Osteoblast (primary cell): ENCODE data around the gene SRSF2. TPM values are rescaled to one million over a fixed set of nuclear protein-coding genes. Genes with fewer than 3 reads are reported as not detected.

Experiments used
- DNase-seq: peaks from one replicate; pipeline ENCODE4 v3.0.0; 2011; ENCODE audit warnings: low spot score, mixed read lengths; ENCODE audit not compliant: insufficient read length; ENCODE audit errors: missing footprints
- H2AFZ ChIP-seq: 2 replicates; pipeline ENCODE4 v1.6.0; 2011; ENCODE audit warnings: mild to moderate bottlenecking, low read length
- H3K27ac ChIP-seq: 2 replicates; pipeline ENCODE4 v1.5.1; 2011; ENCODE audit warnings: mild to moderate bottlenecking, low read depth, low read length, moderate library complexity
- H3K27me3 ChIP-seq: 2 replicates; pipeline ENCODE4 v1.6.0; 2012; ENCODE audit warnings: mild to moderate bottlenecking, control low read depth, inconsistent platforms, low read length, moderate library complexity; ENCODE audit not compliant: insufficient read depth
- H3K36me3 ChIP-seq: 2 replicates; pipeline ENCODE4 v1.5.1; 2011; ENCODE audit warnings: mild to moderate bottlenecking, low read length, control low read depth, moderate library complexity; ENCODE audit not compliant: insufficient read depth
- H3K4me1 ChIP-seq: 2 replicates; pipeline ENCODE4 v1.5.1; 2011; ENCODE audit warnings: mild to moderate bottlenecking, low read length, control low read depth, moderate library complexity; ENCODE audit not compliant: insufficient read depth
- H3K4me2 ChIP-seq: 2 replicates; pipeline ENCODE4 v1.6.0; 2011; ENCODE audit warnings: mild to moderate bottlenecking, low read length; ENCODE audit not compliant: insufficient read depth
- H3K4me3 ChIP-seq: fragments of 200-600 bp; sonication (generic); 3 replicates; pipeline ENCODE4 v1.5.1; 2012; ENCODE audit warnings: mild to moderate bottlenecking, low read length, inconsistent platforms; ENCODE audit not compliant: insufficient read depth
- H3K79me2 ChIP-seq: 2 replicates; pipeline ENCODE4 v1.6.0; 2012; ENCODE audit warnings: mild to moderate bottlenecking, low read length, control low read depth, inconsistent platforms; ENCODE audit not compliant: insufficient read depth
- H3K9me3 ChIP-seq: 2 replicates; pipeline ENCODE4 v1.5.1; 2011; ENCODE audit warnings: low read depth, low read length, control low read depth
- H4K20me1 ChIP-seq: 2 replicates; pipeline ENCODE4 v1.6.0; 2012; ENCODE audit warnings: mild to moderate bottlenecking, low read length, control low read depth; ENCODE audit not compliant: insufficient read depth
- total RNA-seq: library from RNA; depleted of rRNA; stranded (reverse); fragments of >200 nt; gene quantifications from 2 replicates; pipeline ENCODE4 v1.2.3, GENCODE V29; 2012
- TF ChIP-seq, protein P1 (sequence below): IDR thresholded peaks from 2 replicates; pipeline ENCODE4 v1.5.1; 2011; ENCODE audit warnings: mild to moderate bottlenecking, low read depth, low read length, moderate library complexity; ENCODE audit errors: extremely low read depth

Gene SRSF2
- total RNA-seq, 1 donor = 102 TPM

DNA sequence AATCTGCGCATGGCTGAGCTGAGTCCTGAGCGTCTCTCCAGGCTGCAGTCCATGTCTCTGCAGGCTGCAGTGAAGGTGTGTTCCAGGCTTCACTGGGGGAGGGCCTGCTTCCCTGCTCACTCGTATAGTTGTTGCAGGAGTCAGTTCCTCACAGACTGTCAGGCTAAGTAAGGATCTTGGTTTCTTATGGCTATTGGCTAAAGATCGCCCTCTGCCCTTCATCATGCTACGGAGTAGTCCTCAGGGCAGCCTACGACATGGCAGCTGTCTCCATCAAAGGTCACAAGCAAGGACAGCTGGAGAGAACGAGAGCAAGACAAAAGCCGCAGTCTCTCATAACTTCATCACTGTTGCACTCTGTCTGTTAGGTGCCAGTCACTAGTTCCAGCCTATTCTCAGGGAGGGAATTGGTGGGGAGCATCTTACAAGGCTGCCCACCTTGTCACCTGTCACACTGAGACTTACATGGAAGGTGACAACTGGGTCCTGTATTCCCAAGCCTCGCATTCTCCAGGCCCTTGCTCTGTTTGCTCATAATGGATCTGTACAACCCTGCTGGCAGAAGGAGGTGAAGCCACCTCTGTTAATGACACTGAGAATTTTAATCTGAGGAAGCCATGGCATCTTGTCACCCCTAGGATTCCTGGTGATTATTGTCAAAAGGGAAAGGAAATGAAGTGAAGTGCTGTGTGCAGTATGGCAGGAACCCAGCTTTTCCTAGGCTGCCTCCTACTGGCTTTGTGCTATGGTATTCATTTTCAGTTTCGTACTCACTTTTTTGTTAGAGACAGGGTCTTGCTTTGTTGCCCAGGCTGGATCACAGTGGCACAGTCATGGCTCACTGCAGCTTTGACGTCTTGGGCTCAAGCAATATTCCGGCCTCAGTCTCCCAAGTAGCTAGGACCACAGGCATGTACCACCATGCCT is 44.2 kb upstream of the SRSF2 start:
- DNase-seq = no peak
- Histone ChIP-seq H4K20me1 (no peaks in the 10 kb centered on the region), H2AFZ (no peak overlapping the region), H3K27ac (no peak overlapping the region), H3K36me3 (peaks cover 6% of the 10 kb centered on the region), H3K4me2 (no peak overlapping the region), H3K9me3 (no peaks in the 10 kb centered on the region), H3K27me3 (no peaks in the 10 kb centered on the region), H3K4me3 (no peak overlapping the region), H3K4me1 (no peaks in the 10 kb centered on the region), H3K79me2 (no peaks in the 10 kb centered on the region)
- TF ChIP-seq, protein P1, sequence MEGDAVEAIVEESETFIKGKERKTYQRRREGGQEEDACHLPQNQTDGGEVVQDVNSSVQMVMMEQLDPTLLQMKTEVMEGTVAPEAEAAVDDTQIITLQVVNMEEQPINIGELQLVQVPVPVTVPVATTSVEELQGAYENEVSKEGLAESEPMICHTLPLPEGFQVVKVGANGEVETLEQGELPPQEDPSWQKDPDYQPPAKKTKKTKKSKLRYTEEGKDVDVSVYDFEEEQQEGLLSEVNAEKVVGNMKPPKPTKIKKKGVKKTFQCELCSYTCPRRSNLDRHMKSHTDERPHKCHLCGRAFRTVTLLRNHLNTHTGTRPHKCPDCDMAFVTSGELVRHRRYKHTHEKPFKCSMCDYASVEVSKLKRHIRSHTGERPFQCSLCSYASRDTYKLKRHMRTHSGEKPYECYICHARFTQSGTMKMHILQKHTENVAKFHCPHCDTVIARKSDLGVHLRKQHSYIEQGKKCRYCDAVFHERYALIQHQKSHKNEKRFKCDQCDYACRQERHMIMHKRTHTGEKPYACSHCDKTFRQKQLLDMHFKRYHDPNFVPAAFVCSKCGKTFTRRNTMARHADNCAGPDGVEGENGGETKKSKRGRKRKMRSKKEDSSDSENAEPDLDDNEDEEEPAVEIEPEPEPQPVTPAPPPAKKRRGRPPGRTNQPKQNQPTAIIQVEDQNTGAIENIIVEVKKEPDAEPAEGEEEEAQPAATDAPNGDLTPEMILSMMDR = no peak

DNA sequence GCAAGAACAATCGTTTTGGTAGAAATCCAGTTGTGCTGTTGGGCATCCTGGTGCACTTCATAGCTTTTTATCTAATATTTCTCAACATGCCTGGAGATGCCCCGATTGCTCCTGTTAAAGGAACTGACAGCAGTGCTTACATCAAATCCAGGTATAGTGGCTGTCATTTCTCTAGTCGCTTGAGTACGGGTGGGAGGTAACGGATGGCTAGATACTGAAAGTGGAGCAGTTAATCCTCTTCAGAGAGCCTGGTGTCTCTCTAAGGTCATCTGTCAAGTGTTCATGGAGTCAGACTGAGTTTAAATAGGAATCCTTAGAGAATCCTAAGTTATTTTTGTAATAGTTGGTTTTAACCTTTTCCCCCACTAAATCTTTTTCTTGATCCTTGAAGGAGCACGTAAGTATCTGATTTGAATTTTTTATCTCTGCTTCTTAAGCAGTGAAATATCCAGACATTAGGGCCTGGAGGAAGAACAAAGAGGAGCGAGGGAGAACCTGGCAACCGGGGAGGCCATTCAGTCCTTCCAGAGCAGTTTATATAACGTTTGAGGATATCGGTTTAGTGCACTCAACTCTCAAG is 38.0 kb upstream of the SRSF2 start:
- DNase-seq = no peak
- H2AFZ ChIP-seq = no peak overlapping the region
- no peaks in the 10 kb centered on the region for H4K20me1 ChIP-seq
- peaks cover 11% of the 10 kb centered on the region for H3K4me1 ChIP-seq
- no peak overlapping the region for H3K27ac ChIP-seq
- H3K36me3 ChIP-seq = peaks cover 18% of the 10 kb centered on the region
- H3K27me3 ChIP-seq = no peaks in the 10 kb centered on the region
- TF ChIP-seq, protein P1 = no peak
- H3K4me3 ChIP-seq = no peak overlapping the region
- no peaks in the 10 kb centered on the region for H3K79me2 ChIP-seq
- no peaks in the 10 kb centered on the region for H3K9me3 ChIP-seq
- no peak overlapping the region for H3K4me2 ChIP-seq

DNA sequence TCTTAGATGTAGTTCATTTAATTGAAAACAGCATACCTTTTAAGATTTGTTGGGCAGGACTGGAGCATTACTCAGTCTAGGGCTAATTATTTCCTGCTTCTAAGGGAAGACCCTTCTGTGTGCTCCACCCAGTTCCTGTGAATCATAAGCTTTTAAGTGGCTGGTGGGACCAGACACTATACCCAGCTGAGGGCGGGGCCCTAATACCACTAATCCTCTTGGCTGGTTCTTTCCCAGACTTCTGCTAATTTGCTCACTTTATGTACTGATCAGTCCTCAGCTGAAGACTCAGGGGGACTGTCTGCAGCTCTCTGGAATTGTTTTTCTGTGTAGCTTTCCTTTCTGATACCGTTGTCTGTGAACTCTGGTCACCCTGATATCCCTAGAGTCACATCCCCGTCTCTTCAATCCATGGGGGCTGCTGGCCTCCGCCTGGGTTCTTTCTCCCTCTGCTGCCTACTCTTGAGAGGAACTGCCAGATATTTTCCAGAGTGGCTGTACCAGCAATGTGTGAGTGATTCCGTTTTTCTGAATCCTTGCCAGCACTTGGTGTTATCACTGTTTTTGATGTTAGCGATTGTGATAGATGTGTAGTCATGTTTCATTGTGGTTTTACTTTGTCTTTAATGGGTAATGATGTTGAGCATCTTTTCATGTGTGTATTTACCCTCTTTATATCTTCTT is 35.9 kb upstream of the SRSF2 start:
- TF ChIP-seq, protein P1 = no peak
- H3K27ac ChIP-seq = peak overlapping the region; percentile 77
- no peaks in the 10 kb centered on the region for H3K9me3 ChIP-seq
- H3K4me3 ChIP-seq = peak overlapping the region; percentile 52
- peak; percentile 83 for DNase-seq
- no peaks in the 10 kb centered on the region for H3K27me3 ChIP-seq
- H4K20me1 ChIP-seq = no peaks in the 10 kb centered on the region
- H3K36me3 ChIP-seq = peaks cover 17% of the 10 kb centered on the region
- peak overlapping the region; percentile 63 for H2AFZ ChIP-seq
- H3K79me2 ChIP-seq = no peaks in the 10 kb centered on the region
- H3K4me2 ChIP-seq = peak overlapping the region; percentile 74
- H3K4me1 ChIP-seq = peaks cover 11% of the 10 kb centered on the region

DNA sequence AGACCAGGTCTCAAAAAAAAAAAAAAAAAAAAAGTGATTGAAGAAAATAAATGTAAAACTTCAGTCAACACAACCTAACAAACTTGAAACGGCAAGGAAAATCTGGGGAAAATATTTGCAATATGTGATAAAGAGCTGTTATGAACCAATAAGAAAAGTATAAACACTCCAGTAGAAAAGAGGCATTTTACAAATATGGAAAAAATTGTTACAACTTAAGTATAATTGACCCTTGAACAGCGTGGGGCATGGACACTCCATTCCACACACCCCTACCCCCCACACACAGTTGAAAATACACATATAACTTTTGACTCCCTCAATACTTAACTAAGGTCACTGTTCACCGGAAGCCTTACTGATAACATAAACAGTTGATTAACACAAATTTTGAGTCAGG is 21.4 kb upstream of the SRSF2 start:
- H3K27me3 ChIP-seq = no peaks in the 10 kb centered on the region
- H3K27ac ChIP-seq = no peak overlapping the region
- no peaks in the 10 kb centered on the region for H3K79me2 ChIP-seq
- H3K4me3 ChIP-seq = no peak overlapping the region
- peaks cover 21% of the 10 kb centered on the region for H3K36me3 ChIP-seq
- H4K20me1 ChIP-seq = no peaks in the 10 kb centered on the region
- no peak for DNase-seq
- H3K4me1 ChIP-seq = no peaks in the 10 kb centered on the region
- H2AFZ ChIP-seq = no peak overlapping the region
- TF ChIP-seq, protein P1 = no peak
- H3K4me2 ChIP-seq = no peak overlapping the region
- no peaks in the 10 kb centered on the region for H3K9me3 ChIP-seq
